HepG2 (cell line): Measurements from ENCODE around the gene USP2.

Experiments used
- CBX2 ChIP-seq, 2 experiments: fragments of 200-600 bp in 1 of 2; sonication (generic); formaldehyde crosslinking in 1 of 2; IDR thresholded peaks; 2 replicates each; pipeline versions ENCODE4 v1.7.0 to v1.8.1; 2018 to 2022; ENCODE audit warnings: low read depth in 2 of 2, low read length in 1 of 2, mild to moderate bottlenecking in 1 of 2, missing genetic modification reagents in 1 of 2
- CENPBD1 ChIP-seq: sonication (generic); formaldehyde crosslinking; IDR thresholded peaks from 2 replicates; pipeline ENCODE4 v1.8.0; 2022; ENCODE audit warnings: missing genetic modification reagents, low read depth, mild to moderate bottlenecking, borderline replicate concordance
- CTCF ChIP-seq: sonication (generic); formaldehyde crosslinking; IDR thresholded peaks from 2 replicates; pipeline ENCODE4 v1.5.0; 2020; ENCODE audit warnings: mild to moderate bottlenecking, missing genetic modification reagents, moderate library complexity
- MAFK ChIP-seq, 2 experiments: IDR thresholded peaks in 1 of 2; conservative IDR thresholded peaks in 1 of 2; 2 replicates each; pipeline ENCODE4 v1.6.1; 2011; ENCODE audit warnings: improper control_type of control experiment in 2 of 2, low read length in 2 of 2
- SMC3 ChIP-seq: IDR thresholded peaks from 2 replicates; pipeline ENCODE4 v1.6.1; 2011; ENCODE audit warnings: low read length, improper control_type of control experiment
- SP2 ChIP-seq: sonication (generic); formaldehyde crosslinking; IDR thresholded peaks from 2 replicates; pipeline ENCODE4 v1.5.1; 2020; ENCODE audit warnings: mild to moderate bottlenecking, missing genetic modification reagents
- SRF ChIP-seq: IDR thresholded peaks from 2 replicates; pipeline ENCODE4 v1.6.1; 2011; ENCODE audit warnings: mild to moderate bottlenecking, low read depth, low read length, moderate library complexity
- TAF1 ChIP-seq: sonication (generic); formaldehyde crosslinking; IDR thresholded peaks from 2 replicates; pipeline ENCODE4 v1.4.0; 2020; ENCODE audit warnings: missing genetic modification reagents
- TCF12 ChIP-seq, 2 experiments: fragments of 450-650 bp in 1 of 2; sonication (generic) in 1 of 2; formaldehyde crosslinking in 1 of 2; IDR thresholded peaks; 2 replicates each; pipeline versions ENCODE4 v1.6.1 to v1.8.0; 2017 to 2022; ENCODE audit warnings: antibody characterized with exemption in 1 of 2, mild to moderate bottlenecking in 1 of 2, missing genetic modification reagents in 1 of 2, moderate library complexity in 1 of 2
- ZBTB3 ChIP-seq: sonication (generic); formaldehyde crosslinking; IDR thresholded peaks from 2 replicates; pipeline ENCODE4 v1.4.0; 2020; ENCODE audit warnings: low read depth, mild to moderate bottlenecking, moderate library complexity, missing genetic modification reagents, borderline replicate concordance
- ZNF207 ChIP-seq: fragments of 450-650 bp; IDR thresholded peaks from 2 replicates; pipeline ENCODE4 v1.6.1; 2016; ENCODE audit warnings: antibody characterized with exemption, borderline replicate concordance
- ZNF350 ChIP-seq: sonication (generic); formaldehyde crosslinking; IDR thresholded peaks from 2 replicates; pipeline ENCODE4 v1.4.0; 2020; ENCODE audit warnings: mild to moderate bottlenecking, low read depth, missing genetic modification reagents, borderline replicate concordance
- ZNF512 ChIP-seq: sonication (generic); formaldehyde crosslinking; IDR thresholded peaks from 2 replicates; pipeline ENCODE4 v1.4.0; 2020; ENCODE audit warnings: mild to moderate bottlenecking, missing genetic modification reagents
- ZNF839 ChIP-seq: sonication (generic); formaldehyde crosslinking; IDR thresholded peaks from 2 replicates; pipeline ENCODE4 v1.4.0; 2020; ENCODE audit warnings: missing genetic modification reagents, mild to moderate bottlenecking, borderline replicate concordance

DNA sequence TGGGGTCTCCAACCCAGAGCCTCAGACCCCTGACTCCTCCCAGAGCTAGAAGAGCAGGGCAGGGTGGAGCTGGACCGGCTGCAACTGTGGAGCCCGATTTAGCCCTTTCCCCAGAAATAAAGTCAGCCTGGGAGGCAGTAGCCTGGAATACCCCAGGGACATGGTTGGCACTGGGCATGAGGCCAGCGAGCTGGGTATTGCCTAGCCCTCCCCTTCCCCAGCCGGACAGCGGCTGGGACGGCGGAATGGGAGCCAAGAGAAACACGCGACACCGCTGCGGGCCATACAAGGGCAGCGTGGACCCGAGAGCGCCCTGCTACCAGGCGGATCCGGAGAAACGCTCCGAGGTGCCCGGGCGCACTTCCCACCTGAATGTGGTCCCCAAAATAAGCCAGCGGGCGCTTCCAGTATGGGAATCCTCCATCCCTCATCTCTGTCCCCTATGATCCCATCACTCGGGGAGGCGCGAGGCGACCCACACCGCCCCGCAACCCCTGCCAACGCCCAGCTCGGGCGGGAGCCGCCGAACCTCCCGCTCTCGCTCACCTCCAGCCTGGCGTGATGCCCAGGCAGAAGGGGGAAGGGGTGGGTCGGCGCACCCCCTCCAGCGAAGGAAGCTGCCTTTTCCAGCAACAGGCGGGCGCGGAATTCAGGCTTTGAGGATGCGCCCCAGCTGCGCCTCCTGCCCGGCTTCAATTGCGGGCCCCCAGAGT is 65.3 kb downstream of the USP2 start:
- TF ChIP-seq ZNF207 (no peak), CBX2 (IDR thresholded peaks at IDR 0.05; ENCODE audit: low read depth, low read length) (no peak), CBX2 (CRISPR knock-in tag; IDR thresholded peaks at IDR 0.05; ENCODE audit: low read depth) (no peak), ZNF839 (no peak), SRF (no peak), CENPBD1 (no peak), ZNF350 (CRISPR knock-in tag) (no peak), SMC3 (no peak), ZBTB3 (CRISPR knock-in tag) (no peak), ZNF512 (no peak), CTCF (CRISPR knock-in tag) (no peak), TAF1 (CRISPR knock-in tag) (no peak), SP2 (CRISPR knock-in tag) (no peak), TCF12 (IDR thresholded peaks at IDR 0.05) (no peak), TCF12 (CRISPR knock-in tag; IDR thresholded peaks at IDR 0.05) (no peak), MAFK (conservative IDR thresholded peaks at IDR 0.05 in 1 of 2, IDR thresholded peaks at IDR 0.05 in 1 of 2; ENCODE audit: low read length in 2 of 2) (no peak)
